ENCODE results near the gene EPHA7.

Gene EPHA7

GRCh38 chr6:93213028-93213427 lies 206.3 kb downstream of the EPHA7 start:
- no peak overlapping the region for H3K4me3 ChIP-seq (ENCODE audit: low read depth, low read length)
- no peak for DNase-seq (ENCODE audit: low read depth)
- TF ChIP-seq CTCF (IDR thresholded peaks at IDR 0.05; ENCODE audit: low read depth, low read length) (no peak), POLR2A (IDR thresholded peaks at IDR 0.05; ENCODE audit: extremely low read depth, insufficient read length) (no peak), MAX (IDR thresholded peaks at IDR 0.05; ENCODE audit: low read depth, low read length) (no peak), MYC (IDR thresholded peaks at IDR 0.05; ENCODE audit: low read depth, low read length) (no peak)

GRCh38 chr6:93210908-93211307 lies 208.5 kb downstream of the EPHA7 start:
- no peak for TF ChIP-seq CTCF (IDR thresholded peaks at IDR 0.05; ENCODE audit: low read depth, low read length)
- no peak for TF ChIP-seq POLR2A (IDR thresholded peaks at IDR 0.05; ENCODE audit: extremely low read depth, insufficient read length)
- no peak for TF ChIP-seq MAX (IDR thresholded peaks at IDR 0.05; ENCODE audit: low read depth, low read length)
- H3K4me3 ChIP-seq (ENCODE audit: low read depth, low read length) = no peak overlapping the region
- no peak for DNase-seq (ENCODE audit: low read depth)

GRCh38 chr6:93209358-93209757 lies 210.0 kb downstream of the EPHA7 start:
- no peak for DNase-seq (ENCODE audit: low read depth)
- no peak overlapping the region for H3K4me3 ChIP-seq (ENCODE audit: low read depth, low read length)
- TF ChIP-seq MAX (IDR thresholded peaks at IDR 0.05; ENCODE audit: low read depth, low read length) = no peak
- no peak for TF ChIP-seq POLR2A (IDR thresholded peaks at IDR 0.05; ENCODE audit: extremely low read depth, insufficient read length)

GRCh38 chr6:93196406-93196970 lies 222.9 kb downstream of the EPHA7 start:
- TF ChIP-seq MAX (IDR thresholded peaks at IDR 0.05; ENCODE audit: low read depth, low read length) (no peak), MYC (IDR thresholded peaks at IDR 0.05; ENCODE audit: low read depth, low read length) (no peak), POLR2A (IDR thresholded peaks at IDR 0.05; ENCODE audit: extremely low read depth, insufficient read length) (no peak), CTCF (IDR thresholded peaks at IDR 0.05; ENCODE audit: low read depth, low read length) (no peak)
- no peak overlapping the region for H3K4me3 ChIP-seq (ENCODE audit: low read depth, low read length)
- no peak for DNase-seq (ENCODE audit: low read depth)

- H3K4me3 ChIP-seq (ENCODE audit: low read depth, low read length) = no peak overlapping the region
- DNase-seq (ENCODE audit: low read depth) = no peak
Observed at GRCh38 chr6:93194480-93194879, 224.9 kb downstream of the EPHA7 start.

More at GRCh38 chr6:93194480-93194879, 224.9 kb downstream of the EPHA7 start:
- TF ChIP-seq MAX (IDR thresholded peaks at IDR 0.05; ENCODE audit: low read depth, low read length) (no peak), POLR2A (IDR thresholded peaks at IDR 0.05; ENCODE audit: extremely low read depth, insufficient read length) (no peak), MYC (IDR thresholded peaks at IDR 0.05; ENCODE audit: low read depth, low read length) (no peak), CTCF (IDR thresholded peaks at IDR 0.05; ENCODE audit: low read depth, low read length) (no peak)

Data from NB4 (cell line).